ENCODE results near the gene WDR93. TPM values are rescaled to one million over a fixed set of nuclear protein-coding genes. Genes with fewer than 3 reads are reported as not detected.

Gene WDR93
- total RNA-seq: 0.07 TPM in 1 of 2 replicates, not detected in the other

DNA sequence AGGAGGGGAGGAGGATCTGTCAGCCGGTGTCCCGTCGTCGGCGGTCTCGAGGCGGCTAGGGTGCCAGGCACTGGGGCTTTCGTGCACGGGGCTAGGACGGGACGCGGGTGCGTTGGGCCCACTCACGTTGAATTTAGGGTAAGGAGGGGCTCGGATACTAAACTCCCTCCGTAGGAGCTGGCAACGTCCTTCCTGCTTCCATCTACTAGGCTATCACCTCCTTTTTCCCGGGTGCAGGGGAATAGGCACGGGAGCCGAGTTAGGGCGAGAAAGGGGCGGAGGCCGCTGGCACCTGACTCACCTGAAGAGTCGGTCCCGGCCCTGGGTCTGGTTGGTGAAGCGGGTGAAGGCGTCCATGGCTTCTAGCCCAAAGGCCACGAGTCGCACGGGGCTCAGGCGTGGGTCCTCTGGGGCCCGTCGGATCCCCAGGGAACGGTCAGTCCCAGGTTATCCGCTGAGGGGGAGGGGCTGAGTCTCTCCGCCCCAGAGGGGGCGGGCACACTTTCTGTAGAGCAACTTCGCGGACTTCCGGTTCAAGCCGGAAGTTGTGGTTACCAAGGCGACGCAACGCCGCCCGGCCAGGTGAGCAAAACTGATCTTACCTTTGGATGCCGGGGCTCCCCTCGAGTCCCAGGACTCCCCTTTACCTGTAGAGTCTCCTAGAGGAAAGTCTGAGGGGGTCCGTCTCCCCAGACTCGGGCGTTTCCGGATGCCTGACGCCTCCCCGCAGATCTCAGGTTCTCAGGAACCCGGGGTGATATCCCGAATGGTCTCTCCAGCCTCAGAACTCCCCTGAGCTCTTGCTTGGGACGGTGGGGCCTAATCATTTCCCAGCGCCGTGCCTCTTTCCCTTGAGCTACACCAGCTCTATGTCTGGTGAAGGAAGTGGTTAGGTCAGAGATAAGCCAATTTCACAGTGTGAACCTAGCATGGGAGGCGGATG lies at the start of gene WDR93, which contains the start of gene PEX11A:
Gene WDR93 (plus strand): TSS at position 536 of the 943 bp plus-strand sequence. CDS start 10,936 bp downstream, outside the sequence.
Gene PEX11A (minus strand): TSS at position 479 of the 943 bp plus-strand sequence. CDS start 122 bp downstream, at position 357.

DNA sequence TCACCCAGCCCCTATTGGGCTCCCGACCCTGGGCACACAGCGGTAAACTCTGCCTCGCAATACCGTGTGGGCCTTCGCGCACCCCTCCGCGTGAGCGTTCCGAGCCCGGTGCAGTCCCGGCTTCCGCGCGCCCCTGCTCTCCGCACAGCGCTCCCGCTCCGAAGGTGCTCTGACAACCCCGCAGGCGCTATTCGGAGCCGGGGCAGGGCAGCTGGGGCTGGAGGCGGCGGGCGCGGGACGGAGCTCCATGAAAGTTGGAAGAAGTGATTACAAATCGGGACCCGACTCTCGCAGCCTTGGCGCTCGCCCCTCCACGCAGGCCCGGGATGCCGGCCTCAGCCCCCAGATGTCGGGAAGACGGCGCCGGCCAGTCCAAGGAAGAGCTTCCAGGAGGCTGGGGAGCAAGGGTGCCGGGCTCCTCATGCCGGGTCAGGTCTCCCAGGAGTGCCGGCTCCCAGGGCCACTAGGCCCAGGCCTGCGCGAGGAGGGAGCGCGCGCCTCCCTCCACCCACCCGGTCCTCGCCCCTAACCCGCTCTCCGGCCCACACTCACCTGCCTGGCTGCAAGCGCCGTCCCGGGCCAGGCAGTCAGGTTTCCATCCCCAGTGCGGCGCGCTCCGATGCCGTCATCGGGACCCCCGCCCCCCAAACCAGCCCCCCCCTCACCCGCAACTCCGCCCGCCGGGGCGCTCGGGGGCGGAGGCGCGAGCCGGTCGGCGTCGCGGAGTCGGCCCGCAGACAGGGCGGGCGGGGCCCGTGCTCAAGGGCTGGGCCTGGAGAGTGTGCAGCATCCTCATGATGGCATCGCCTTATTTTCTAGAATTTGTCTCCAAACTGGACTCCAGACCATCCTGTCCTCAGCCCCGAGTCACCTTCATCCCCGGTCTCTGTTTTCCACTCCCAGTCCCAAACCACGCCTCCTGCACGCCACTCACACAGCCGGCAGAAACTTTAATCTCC lies 35.5 kb upstream of the WDR93 start, which contains the start of gene KIF7:
Gene KIF7 (minus strand): TSS at position 621 of the 959 bp plus-strand sequence. CDS start 2,537 bp downstream, outside the sequence.

DNA sequence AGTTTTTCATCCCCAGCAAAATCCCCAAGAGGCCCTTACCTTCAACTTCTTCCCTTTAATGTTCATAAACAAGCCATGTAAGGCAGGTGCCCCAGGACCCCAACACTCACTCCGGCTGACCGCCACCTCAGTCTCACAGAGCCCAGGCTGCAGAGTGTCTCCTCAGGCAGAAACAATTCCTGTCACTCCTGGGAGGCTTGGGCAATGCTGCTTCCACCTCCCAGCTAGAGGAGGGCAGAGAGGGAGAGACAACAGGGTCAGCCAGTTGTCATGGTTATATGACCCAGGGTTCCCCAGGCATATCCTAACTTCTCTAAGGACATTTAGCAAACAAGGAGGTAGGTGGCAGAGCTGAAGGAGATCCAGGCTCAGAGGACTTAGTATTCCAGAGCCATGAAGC lies 11.4 kb upstream of the WDR93 start, which contains the start of gene PLIN1:
Gene PLIN1 (minus strand): TSS at position 156 of the 400 bp plus-strand sequence. CDS start 1,878 bp downstream, outside the sequence.

DNA sequence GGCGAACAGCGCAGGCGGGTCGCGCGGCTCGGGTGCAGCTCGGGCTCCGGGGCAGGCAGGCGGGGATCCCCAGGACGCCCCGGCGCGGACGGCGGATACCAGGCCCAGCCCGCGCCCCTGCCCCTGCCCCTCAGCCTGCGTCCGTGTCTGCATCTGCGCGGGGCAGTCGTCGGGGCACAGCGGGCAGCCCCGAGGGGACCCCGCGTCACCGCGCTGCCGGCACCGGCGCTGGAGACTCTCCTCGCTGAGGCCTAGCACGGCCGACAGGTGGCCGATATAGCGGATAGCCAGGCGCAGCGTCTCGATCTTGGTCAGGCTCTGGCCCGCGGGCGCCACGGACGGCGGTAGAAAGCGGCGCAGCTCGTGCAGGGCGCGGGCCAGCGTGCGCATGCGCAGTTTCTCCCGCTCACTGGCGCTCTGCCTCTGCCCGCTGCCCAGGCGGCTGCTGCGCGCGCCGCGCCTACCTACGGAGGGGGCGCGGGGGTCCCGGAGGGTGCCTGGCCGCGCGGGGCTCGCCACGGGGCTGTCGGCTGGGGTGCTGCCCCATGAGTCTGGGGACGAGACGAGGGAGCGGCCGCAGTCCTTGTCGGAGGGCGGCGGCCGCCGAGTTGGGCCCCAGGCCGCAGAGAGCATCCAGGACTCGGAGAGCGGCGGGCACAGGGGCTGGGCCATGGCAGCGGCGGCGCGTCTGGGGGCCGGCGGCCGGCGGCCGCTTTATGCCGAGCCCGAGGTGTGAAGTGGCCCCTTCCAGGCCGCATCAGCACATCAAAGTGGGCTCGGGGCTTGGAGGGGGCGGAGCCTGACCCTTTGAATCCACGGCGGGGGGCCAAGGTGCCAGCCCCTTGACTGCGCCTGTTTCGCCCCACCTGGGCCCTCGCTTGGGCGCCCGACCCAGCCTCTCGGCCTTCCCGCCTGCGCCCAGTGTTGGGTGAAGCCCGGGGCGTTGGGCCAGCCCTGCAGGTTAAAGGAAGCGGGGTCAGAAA lies 60.2 kb downstream of the WDR93 start, which contains the start of gene MESP1:
Gene MESP1 (minus strand): TSS at position 690 of the 983 bp plus-strand sequence. CDS start 18 bp downstream, at position 672.

DNA sequence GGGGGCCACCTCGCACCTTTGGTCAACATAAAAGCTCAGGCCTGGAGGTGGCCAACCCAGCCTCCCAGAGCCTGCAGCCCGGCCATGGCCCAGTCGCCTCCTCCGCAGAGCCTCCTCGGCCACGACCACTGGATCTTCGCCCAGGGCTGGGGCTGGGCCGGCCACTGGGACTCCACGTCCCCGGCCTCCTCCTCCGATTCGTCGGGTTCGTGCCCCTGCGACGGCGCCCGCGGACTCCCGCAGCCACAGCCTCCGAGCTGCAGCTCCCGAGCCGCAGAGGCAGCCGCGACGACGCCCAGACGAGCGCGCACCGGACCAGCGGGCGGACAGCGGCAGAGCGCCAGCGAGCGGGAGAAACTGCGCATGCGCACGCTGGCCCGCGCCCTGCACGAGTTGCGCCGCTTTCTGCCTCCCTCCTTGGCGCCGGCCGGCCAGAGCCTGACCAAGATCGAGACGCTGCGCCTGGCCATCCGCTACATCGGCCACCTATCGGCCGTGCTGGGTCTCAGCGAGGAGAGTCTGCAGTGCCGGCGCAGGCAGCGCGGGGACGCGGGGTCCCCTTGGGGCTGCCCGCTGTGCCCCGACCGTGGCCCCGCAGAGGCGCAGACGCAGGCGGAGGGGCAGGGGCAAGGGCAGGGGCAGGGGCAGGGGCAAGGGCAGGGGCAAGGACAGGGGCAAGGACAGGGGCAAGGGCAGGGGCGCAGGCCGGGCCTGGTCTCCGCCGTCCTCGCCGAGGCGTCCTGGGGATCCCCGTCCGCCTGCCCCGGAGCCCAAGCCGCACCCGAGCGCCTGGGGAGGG lies 85.9 kb downstream of the WDR93 start, which contains the start of gene MESP2:
Gene MESP2 (plus strand): TSS at position 59 of the 799 bp plus-strand sequence. CDS start 26 bp downstream, at position 85.

Other genes with a start within 250 kb of the WDR93 start
- gene RHCG, start 194.2 kb upstream of the WDR93 start, total RNA-seq: 0.07 and 0.50 TPM in 2 replicates
- 1.7 and 2.7 TPM in 2 replicates for gene TICRR, start 115.3 kb upstream of the WDR93 start, total RNA-seq
- 14.3 and 19.9 TPM in 2 replicates for gene KIF7, start 35.3 kb upstream of the WDR93 start, total RNA-seq
- 0.23 and 0.33 TPM in 2 replicates for gene PLIN1, start 11.4 kb upstream of the WDR93 start, total RNA-seq
- 7.5 and 10.6 TPM in 2 replicates for gene PEX11A, start 57 bp upstream of the WDR93 start, total RNA-seq
- 0.20 and 0.26 TPM in 2 replicates for gene MESP1, start 60.4 kb downstream of the WDR93 start, total RNA-seq
- 0.66 and 0.78 TPM in 2 replicates for gene MESP2, start 85.5 kb downstream of the WDR93 start, total RNA-seq
- gene ANPEP, start 124.0 kb downstream of the WDR93 start, total RNA-seq: 90.6 and 222 TPM in 2 replicates
- gene AP3S2, start 203.2 kb downstream of the WDR93 start, total RNA-seq: 35.8 and 52.9 TPM in 2 replicates
- 8.8 and 11.9 TPM in 2 replicates for gene ARPIN, start 222.1 kb downstream of the WDR93 start, total RNA-seq